OCI-LY1 (cell line): ENCODE data around the gene PTGES2.
"Not testable (repeated sequence)": the region's sequence is repeated elsewhere in the genome, so short reads cannot be mapped to it uniquely, and the experiment has no call there.

Experiments
- H2AFZ ChIP-seq: fragments of 200-600 bp; sonication (generic), shearing (Covaris generic); 2 replicates; pipeline ENCODE4 v1.6.0; 2014; ENCODE audit warnings: antibody characterized with exemption, mild to moderate bottlenecking, low read length
- H3F3A ChIP-seq: fragments of 200-600 bp; sonication (generic), shearing (Covaris generic); 2 replicates; pipeline ENCODE4 v1.6.0; 2014; ENCODE audit warnings: mild to moderate bottlenecking, antibody characterized with exemption, low read length, moderate library complexity; ENCODE audit not compliant: insufficient read depth
- H3K27ac ChIP-seq: fragments of 200-600 bp; sonication (generic); 2 replicates; pipeline ENCODE4 v1.5.1; 2014; ENCODE audit warnings: low read length, mixed run types, mild to moderate bottlenecking, low read depth; ENCODE audit not compliant: poor library complexity, severe bottlenecking
- H3K27me3 ChIP-seq: fragments of 200-600 bp; sonication (generic); 2 replicates; pipeline ENCODE4 v1.6.0; 2014; ENCODE audit warnings: antibody characterized with exemption, mild to moderate bottlenecking, low read length, moderate library complexity; ENCODE audit not compliant: insufficient read depth
- H3K36me3 ChIP-seq: fragments of 200-600 bp; sonication (generic); 2 replicates; pipeline ENCODE4 v1.6.1; 2014; ENCODE audit warnings: mild to moderate bottlenecking, antibody characterized with exemption, low read length, moderate library complexity, mixed read lengths; ENCODE audit not compliant: insufficient read depth
- H3K4me1 ChIP-seq: fragments of 200-600 bp; sonication (generic); 2 replicates; pipeline ENCODE4 v1.5.1; 2014; ENCODE audit warnings: mild to moderate bottlenecking, low read length, moderate library complexity; ENCODE audit not compliant: insufficient read depth, severe bottlenecking
- H3K4me2 ChIP-seq: fragments of 200-600 bp; sonication (generic), shearing (Covaris generic); 2 replicates; pipeline ENCODE4 v1.6.1; 2014; ENCODE audit warnings: low read length
- H3K4me3 ChIP-seq: fragments of 200-600 bp; sonication (generic); 2 replicates; pipeline ENCODE4 v1.5.1; 2014; ENCODE audit warnings: low read length, low read depth, mild to moderate bottlenecking, mixed read lengths; ENCODE audit not compliant: poor library complexity, severe bottlenecking
- H3K79me2 ChIP-seq: fragments of 200-600 bp; shearing (Covaris generic); 2 replicates; pipeline ENCODE4 v1.6.1; 2016; ENCODE audit warnings: mixed run types, low read length, mixed read lengths; ENCODE audit not compliant: insufficient read depth
- H3K9ac ChIP-seq: fragments of 200-600 bp; sonication (generic), shearing (Covaris generic); 2 replicates; pipeline ENCODE4 v1.6.1; 2014; ENCODE audit warnings: mild to moderate bottlenecking, low read length, mixed read lengths
- H3K9me2 ChIP-seq: fragments of 200-600 bp; sonication (generic), shearing (Covaris generic); 2 replicates; pipeline ENCODE4 v1.6.1; 2014; ENCODE audit warnings: low read depth, mild to moderate bottlenecking, low read length, mixed read lengths
- H3K9me3 ChIP-seq: fragments of 200-600 bp; shearing (Covaris generic); 2 replicates; pipeline ENCODE4 v1.6.1; 2014; ENCODE audit warnings: low read length, mixed read lengths
- H4K20me1 ChIP-seq: fragments of 200-600 bp; sonication (generic), shearing (Covaris generic); 2 replicates; pipeline ENCODE4 v1.6.0; 2016; ENCODE audit warnings: mild to moderate bottlenecking, low read length; ENCODE audit not compliant: insufficient read depth
- EZH2 ChIP-seq: fragments of 200-600 bp; sonication (generic), shearing (Covaris generic); IDR thresholded peaks from 2 replicates; pipeline ENCODE4 v1.8.0; 2017; ENCODE audit warnings: borderline replicate concordance, mixed run types, mild to moderate bottlenecking, antibody characterized with exemption, low read length, moderate library complexity, mixed read lengths
- TF ChIP-seq, protein P1 (sequence below): fragments of 200-600 bp; sonication (generic), shearing (Covaris generic); IDR thresholded peaks from 2 replicates; pipeline ENCODE4 v1.5.1; 2017; ENCODE audit warnings: mild to moderate bottlenecking, antibody characterized with exemption, low read length, moderate library complexity, mixed read lengths

Gene PTGES2

GRCh38 chr9:128073253-128073886, 54.2 kb downstream of the PTGES2 start:
- Histone ChIP-seq H3K4me3 (peak overlapping the region; percentile 36), H3K9me3 (no peaks in the 10 kb centered on the region), H3K4me1 (peaks cover 58% of the 10 kb centered on the region), H3F3A (peaks cover 22% of the 10 kb centered on the region), H3K9ac (peak overlapping the region; percentile 22; the same call in 1 of the 2 replicates), H3K9me2 (no peaks in the 10 kb centered on the region), H3K27me3 (no peaks in the 10 kb centered on the region), H3K79me2 (peaks cover 61% of the 10 kb centered on the region), H3K4me2 (peak overlapping the region; percentile 54), H3K27ac (peak overlapping the region; percentile 94), H2AFZ (no peak overlapping the region), H4K20me1 (no peaks in the 10 kb centered on the region), H3K36me3 (peaks cover 10% of the 10 kb centered on the region)
- TF ChIP-seq EZH2, result no peak
- TF ChIP-seq, protein P1, sequence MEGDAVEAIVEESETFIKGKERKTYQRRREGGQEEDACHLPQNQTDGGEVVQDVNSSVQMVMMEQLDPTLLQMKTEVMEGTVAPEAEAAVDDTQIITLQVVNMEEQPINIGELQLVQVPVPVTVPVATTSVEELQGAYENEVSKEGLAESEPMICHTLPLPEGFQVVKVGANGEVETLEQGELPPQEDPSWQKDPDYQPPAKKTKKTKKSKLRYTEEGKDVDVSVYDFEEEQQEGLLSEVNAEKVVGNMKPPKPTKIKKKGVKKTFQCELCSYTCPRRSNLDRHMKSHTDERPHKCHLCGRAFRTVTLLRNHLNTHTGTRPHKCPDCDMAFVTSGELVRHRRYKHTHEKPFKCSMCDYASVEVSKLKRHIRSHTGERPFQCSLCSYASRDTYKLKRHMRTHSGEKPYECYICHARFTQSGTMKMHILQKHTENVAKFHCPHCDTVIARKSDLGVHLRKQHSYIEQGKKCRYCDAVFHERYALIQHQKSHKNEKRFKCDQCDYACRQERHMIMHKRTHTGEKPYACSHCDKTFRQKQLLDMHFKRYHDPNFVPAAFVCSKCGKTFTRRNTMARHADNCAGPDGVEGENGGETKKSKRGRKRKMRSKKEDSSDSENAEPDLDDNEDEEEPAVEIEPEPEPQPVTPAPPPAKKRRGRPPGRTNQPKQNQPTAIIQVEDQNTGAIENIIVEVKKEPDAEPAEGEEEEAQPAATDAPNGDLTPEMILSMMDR, result no peak

DNA sequence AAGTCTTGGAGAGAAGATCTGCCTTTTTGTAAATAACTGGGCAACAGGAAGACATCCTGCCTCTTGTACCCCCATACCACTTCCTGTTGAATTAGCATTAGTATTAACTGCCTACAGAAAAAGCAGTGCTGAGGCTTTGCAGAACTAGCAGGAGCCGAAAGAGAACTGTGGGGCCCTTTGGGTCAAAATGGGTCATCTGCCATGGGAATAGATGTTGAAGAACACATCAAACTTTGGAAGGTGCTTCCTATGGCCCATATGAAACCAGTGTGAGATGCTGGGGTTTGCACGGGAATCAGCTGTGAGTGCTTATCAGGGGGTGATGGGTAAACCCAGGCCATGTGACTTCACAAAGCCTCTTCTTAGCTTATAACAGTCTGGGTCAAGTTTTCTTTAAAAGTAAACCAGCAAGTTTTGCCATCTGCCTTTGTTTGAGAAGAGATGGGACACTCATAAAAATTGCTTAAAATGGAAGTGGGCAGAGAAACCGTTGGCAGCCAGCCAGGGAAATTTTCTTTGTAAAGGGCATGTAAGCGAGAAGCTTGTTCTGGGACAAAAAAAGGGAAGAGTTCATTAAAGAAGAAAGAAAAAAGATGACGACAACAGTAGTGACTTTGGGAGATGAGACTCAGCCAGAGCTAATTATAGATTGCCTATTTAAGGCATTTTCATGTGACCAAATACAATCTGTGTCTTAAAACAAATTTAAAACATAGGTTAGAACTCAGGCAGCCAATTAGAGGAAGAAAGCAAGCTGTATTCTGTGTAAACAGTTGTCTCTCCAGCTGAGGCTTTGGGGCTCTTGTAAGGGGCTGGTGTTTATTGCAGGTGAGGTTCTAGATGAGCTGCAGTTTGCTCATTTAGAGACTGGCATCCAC, 55.1 kb downstream of the PTGES2 start:
- peak overlapping the region; percentile 94 for H3K27ac ChIP-seq
- H3K9ac ChIP-seq, result peak overlapping the region; percentile 32
- TF ChIP-seq EZH2, result no peak
- TF ChIP-seq, protein P1, result no peak
- H3K27me3 ChIP-seq, result no peaks in the 10 kb centered on the region
- no peaks in the 10 kb centered on the region for H3K9me3 ChIP-seq
- no peaks in the 10 kb centered on the region for H3K9me2 ChIP-seq
- H4K20me1 ChIP-seq, result no peaks in the 10 kb centered on the region
- peaks cover 48% of the 10 kb centered on the region for H3K4me1 ChIP-seq
- peaks cover 58% of the 10 kb centered on the region for H3K79me2 ChIP-seq
- H3K36me3 ChIP-seq, result peaks cover 10% of the 10 kb centered on the region
- H3K4me3 ChIP-seq, result peak overlapping the region; percentile 36
- peak overlapping the region; percentile 54 for H3K4me2 ChIP-seq
- no peak overlapping the region for H2AFZ ChIP-seq
- H3F3A ChIP-seq, result peaks cover 22% of the 10 kb centered on the region

DNA sequence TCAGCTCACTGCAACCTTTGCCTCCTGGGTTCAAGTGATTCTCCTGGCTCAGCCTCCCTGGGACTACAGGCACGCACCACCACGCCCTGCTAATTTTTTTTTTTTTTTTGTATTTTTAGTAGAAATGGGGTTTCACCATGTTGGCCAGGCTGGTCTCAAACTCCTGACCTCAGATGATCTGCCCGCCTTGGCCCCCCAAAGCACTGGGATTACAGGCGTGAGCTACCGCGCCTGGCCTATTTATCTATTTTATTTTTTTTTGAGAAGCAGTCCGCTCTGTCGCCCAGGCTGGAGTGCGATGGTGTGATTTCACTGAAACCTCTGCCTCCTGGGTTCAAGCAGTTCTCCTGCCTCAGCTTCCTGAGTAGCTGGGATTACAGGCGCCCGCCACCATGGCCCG, 56.1 kb downstream of the PTGES2 start:
- not testable (repeated sequence) for H4K20me1 ChIP-seq, H3K27me3 ChIP-seq, H3K9me3 ChIP-seq, H2AFZ ChIP-seq, H3K9me2 ChIP-seq, H3K36me3 ChIP-seq
- Histone ChIP-seq H3K4me2 (peak overlapping the region; percentile 54), H3K9ac (peak overlapping the region; percentile 32), H3K4me1 (peaks cover 53% of the 10 kb centered on the region), H3K27ac (peak overlapping the region; percentile 94), H3F3A (peaks cover 22% of the 10 kb centered on the region), H3K4me3 (peak overlapping the region; percentile 36), H3K79me2 (peaks cover 51% of the 10 kb centered on the region)
